ENCODE measurements around the gene MAP3K10.

GRCh38 chr19:40242480-40242879 is 51.3 kb downstream of the MAP3K10 start:
- no peak for TF ChIP-seq CTCF (IDR thresholded peaks at IDR 0.05)
- TF ChIP-seq POLR2A (IDR thresholded peaks at IDR 0.05) = no peak

Measured in testis (tissue), 2 donors.